ENCODE measurements around the gene RFC5. TPM values are rescaled to one million over a fixed set of nuclear protein-coding genes. Genes with fewer than 3 reads are reported as not detected.

The RFC5 gene
- total RNA-seq, 1 donor from 2014 or later: 11.5 TPM

DNA sequence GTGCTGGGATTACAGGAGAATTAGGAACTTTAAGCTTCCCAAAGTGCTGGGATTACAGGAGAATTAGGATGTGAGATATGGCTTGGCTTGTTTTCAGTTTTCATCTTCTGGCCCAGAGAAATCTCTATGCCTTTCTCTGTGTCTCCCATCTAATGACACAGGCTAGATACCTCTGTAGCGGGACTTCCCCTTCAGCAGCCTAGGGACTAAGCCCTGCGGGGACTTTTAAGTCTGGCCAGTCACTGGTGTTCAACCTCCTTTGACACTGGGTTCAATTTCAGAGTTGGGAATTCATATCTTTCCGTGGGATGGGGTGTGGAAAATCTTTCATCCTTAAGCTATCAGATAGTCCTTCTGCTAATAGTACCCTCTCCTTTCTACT, 6.2 kb downstream of the RFC5 start:
- H3K36me3 ChIP-seq: peaks cover 0 to 27% of the 10 kb centered on the region in 2 donors

DNA sequence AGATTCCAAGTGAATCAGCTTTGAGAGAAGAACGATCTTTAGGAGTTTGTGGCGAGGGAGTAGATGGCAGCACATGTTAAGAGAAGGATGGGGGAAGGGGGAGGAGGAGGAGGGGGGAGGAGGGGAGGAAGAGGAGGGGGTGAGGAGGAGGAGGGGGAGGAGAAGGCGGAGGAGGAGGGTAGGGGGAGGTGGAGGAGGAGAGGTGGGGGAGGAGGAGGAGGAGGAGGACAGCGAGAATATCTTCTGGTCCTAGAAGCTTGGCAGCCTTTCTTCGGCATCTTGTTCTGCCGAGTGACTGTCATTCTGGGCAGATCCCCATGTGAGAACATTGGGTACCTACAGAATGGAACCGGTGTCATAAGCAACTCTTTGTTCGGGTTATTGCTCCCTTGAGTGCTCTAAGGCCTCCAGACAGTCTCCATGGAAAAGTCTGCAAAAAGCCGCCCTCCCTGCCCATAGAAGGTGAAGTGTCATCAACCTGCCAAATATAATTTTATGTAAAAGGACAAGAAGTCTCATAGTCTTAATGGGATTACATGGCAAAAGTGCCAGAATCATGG, 6.9 kb downstream of the RFC5 start:
- Histone ChIP-seq H3K4me3 (no peak overlapping the region), H3K36me3 (peaks cover 0 to 32% of the 10 kb centered on the region in 2 donors), H3K27ac (no peak overlapping the region), H3K27me3 (no peaks in the 10 kb centered on the region), H3K9me3 (no peaks in the 10 kb centered on the region), H3K4me1 (no peaks in the 10 kb centered on the region)
- TF ChIP-seq POLR2A (IDR thresholded peaks at IDR 0.05) (no peak), POLR2AphosphoS5 (IDR thresholded peaks at IDR 0.05; ENCODE audit: insufficient read depth in 1 of 2, low read depth in 1 of 2) (no peak)
- TF ChIP-seq, protein P1, sequence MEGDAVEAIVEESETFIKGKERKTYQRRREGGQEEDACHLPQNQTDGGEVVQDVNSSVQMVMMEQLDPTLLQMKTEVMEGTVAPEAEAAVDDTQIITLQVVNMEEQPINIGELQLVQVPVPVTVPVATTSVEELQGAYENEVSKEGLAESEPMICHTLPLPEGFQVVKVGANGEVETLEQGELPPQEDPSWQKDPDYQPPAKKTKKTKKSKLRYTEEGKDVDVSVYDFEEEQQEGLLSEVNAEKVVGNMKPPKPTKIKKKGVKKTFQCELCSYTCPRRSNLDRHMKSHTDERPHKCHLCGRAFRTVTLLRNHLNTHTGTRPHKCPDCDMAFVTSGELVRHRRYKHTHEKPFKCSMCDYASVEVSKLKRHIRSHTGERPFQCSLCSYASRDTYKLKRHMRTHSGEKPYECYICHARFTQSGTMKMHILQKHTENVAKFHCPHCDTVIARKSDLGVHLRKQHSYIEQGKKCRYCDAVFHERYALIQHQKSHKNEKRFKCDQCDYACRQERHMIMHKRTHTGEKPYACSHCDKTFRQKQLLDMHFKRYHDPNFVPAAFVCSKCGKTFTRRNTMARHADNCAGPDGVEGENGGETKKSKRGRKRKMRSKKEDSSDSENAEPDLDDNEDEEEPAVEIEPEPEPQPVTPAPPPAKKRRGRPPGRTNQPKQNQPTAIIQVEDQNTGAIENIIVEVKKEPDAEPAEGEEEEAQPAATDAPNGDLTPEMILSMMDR (IDR thresholded peaks at IDR 0.05): no peak
- no peak for DNase-seq (ENCODE audit: extremely low spot score in 2 of 2)
- intact Hi-C loops (cut with DNase I): no loop called here

More for the DNA sequence above, 6.2 kb downstream of the RFC5 start:
- H3K27ac ChIP-seq: no peak overlapping the region
- intact Hi-C loops (cut with DNase I): no loop called here
- H3K27me3 ChIP-seq: no peaks in the 10 kb centered on the region
- no peaks in the 10 kb centered on the region for H3K9me3 ChIP-seq
- no peak for TF ChIP-seq POLR2A (IDR thresholded peaks at IDR 0.05)
- no peak for TF ChIP-seq POLR2AphosphoS5 (IDR thresholded peaks at IDR 0.05; ENCODE audit: insufficient read depth in 1 of 2, low read depth in 1 of 2)
- no peak for DNase-seq (ENCODE audit: extremely low spot score in 2 of 2)
- no peak overlapping the region for H3K4me3 ChIP-seq
- H3K4me1 ChIP-seq: peaks cover 5% of the 10 kb centered on the region

DNA sequence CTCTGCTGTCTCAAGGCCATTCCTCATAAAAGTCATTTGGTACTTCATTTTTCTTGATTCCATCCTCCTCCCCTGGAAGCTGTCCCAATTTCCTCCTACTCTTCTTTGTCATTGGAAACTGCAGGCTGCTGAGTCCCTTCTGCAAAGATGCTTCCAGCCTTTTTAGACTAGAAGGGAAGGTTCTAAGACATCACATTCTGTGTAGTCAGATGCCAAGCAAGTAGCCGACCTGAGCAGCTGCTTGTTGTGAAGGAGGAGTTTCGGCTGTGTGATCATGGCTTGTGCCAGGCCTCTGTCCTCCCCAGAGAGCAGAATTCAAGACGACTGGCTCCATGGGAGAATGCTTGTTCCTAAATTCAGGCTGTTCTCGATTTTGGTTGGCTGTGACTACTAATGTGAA, 8.7 kb downstream of the RFC5 start:
- Histone ChIP-seq H3K27ac (no peak overlapping the region), H3K36me3 (peaks cover 0 to 40% of the 10 kb centered on the region in 2 donors), H3K27me3 (no peaks in the 10 kb centered on the region), H3K4me1 (no peaks in the 10 kb centered on the region), H3K9me3 (no peaks in the 10 kb centered on the region), H3K4me3 (no peak overlapping the region)
- intact Hi-C loops (cut with DNase I): no loop called here
- TF ChIP-seq POLR2A (IDR thresholded peaks at IDR 0.05): no peak
- no peak for DNase-seq (ENCODE audit: extremely low spot score in 2 of 2)

DNA sequence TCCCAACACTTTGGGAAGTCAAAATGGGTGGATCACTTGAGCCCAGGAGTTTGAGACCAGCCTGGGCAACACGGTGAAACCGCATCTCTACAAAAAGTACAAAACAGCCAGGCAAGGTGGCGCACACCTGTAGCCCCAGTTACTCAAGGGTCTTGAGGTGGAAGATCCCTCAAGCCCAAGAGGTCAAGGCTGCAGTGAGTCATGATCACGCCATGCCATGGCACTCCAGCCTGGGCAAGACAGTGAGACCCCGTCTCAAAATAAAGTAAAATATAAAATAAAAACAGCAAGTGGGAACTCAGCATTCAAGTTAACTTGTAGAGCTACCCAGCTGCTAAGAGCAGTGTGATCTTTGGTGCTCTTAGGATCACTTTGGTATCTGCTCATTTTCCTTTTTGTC, 12.7 kb downstream of the RFC5 start:
- no peak for DNase-seq (ENCODE audit: extremely low spot score in 2 of 2)
- H3K9me3 ChIP-seq: no peaks in the 10 kb centered on the region
- intact Hi-C loops (cut with DNase I): no loop called here
- H3K4me1 ChIP-seq: no peaks in the 10 kb centered on the region
- no peaks in the 10 kb centered on the region for H3K27me3 ChIP-seq
- no peak overlapping the region for H3K4me3 ChIP-seq
- H3K27ac ChIP-seq: no peak overlapping the region
- peaks cover 0 to 66% of the 10 kb centered on the region in 2 donors for H3K36me3 ChIP-seq
- TF ChIP-seq POLR2A (IDR thresholded peaks at IDR 0.05): no peak
- TF ChIP-seq, protein P1 (IDR thresholded peaks at IDR 0.05): no peak
- TF ChIP-seq POLR2AphosphoS5 (IDR thresholded peaks at IDR 0.05; ENCODE audit: insufficient read depth in 1 of 2, low read depth in 1 of 2): no peak

DNA sequence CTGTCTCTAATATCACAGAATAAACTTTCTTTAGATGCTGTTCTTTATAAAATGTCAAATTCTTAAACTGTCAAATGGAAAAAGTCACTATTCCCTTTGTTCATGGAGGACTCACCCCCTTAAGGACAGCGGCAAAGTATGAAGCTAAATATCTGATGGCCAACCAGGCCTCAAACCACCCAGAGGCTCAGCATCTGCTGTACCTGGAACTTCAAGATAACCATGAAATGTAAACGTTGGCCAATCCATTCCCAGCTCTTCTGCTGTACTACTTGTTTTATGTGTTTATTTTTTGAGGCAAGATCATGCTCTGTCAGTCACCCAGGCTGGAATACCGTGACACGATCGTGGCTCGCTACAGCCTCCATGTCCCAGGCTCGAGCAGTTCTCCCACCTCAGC, 15.7 kb downstream of the RFC5 start:
- intact Hi-C loops (cut with DNase I): no loop called here
- no peaks in the 10 kb centered on the region for H3K9me3 ChIP-seq
- no peak for DNase-seq (ENCODE audit: extremely low spot score in 2 of 2)
- no peaks in the 10 kb centered on the region for H3K4me1 ChIP-seq
- H3K36me3 ChIP-seq: peaks cover 0 to 81% of the 10 kb centered on the region in 2 donors
- H3K4me3 ChIP-seq: no peak overlapping the region
- no peaks in the 10 kb centered on the region for H3K27me3 ChIP-seq
- H3K27ac ChIP-seq: no peak overlapping the region
- TF ChIP-seq, protein P1 (IDR thresholded peaks at IDR 0.05): no peak
- TF ChIP-seq POLR2AphosphoS5 (IDR thresholded peaks at IDR 0.05; ENCODE audit: insufficient read depth in 1 of 2, low read depth in 1 of 2) (no peak), POLR2A (IDR thresholded peaks at IDR 0.05) (no peak)

DNA sequence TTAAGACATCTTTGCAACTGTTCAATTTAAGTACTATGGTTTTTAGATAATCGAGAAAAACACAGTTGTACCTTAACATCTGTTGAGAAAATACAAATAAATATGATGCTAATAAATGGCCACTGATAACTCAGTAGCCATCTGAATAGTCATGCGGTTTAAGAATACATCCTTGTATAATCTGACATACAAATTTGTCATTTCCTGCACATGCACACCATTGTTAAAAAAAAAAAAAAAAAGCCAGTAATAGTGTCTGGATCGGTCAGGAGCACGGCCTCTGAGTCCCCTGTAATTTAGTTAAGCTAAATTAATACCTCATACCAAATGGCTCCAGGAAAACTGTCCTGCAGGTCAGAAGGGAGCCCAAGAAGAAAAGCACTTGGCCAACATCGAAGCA, 16.8 kb downstream of the RFC5 start:
- H3K9me3 ChIP-seq: no peaks in the 10 kb centered on the region
- no peak for DNase-seq (ENCODE audit: extremely low spot score in 2 of 2)
- H3K36me3 ChIP-seq: peaks cover 0 to 82% of the 10 kb centered on the region in 2 donors
- TF ChIP-seq, protein P1 (IDR thresholded peaks at IDR 0.05): no peak
- TF ChIP-seq POLR2A (IDR thresholded peaks at IDR 0.05): no peak
- no peak for TF ChIP-seq POLR2AphosphoS5 (IDR thresholded peaks at IDR 0.05; ENCODE audit: insufficient read depth in 1 of 2, low read depth in 1 of 2)
- H3K27me3 ChIP-seq: no peaks in the 10 kb centered on the region
- H3K27ac ChIP-seq: no peak overlapping the region
- intact Hi-C loops (cut with DNase I): no loop called here
- no peak overlapping the region for H3K4me3 ChIP-seq
- no peaks in the 10 kb centered on the region for H3K4me1 ChIP-seq

Data from vagina (tissue), 2 donors.